ENCODE measurements around the gene AK4.
"Not testable (repeated sequence)": the region's sequence is repeated elsewhere in the genome, so short reads cannot be mapped to it uniquely, and the experiment has no call there.

Gene AK4

GRCh38 chr1:65148178-65148547, at the start of gene AK4:
Gene AK4, plus strand, starts transcription at chr1:65148203. Its CDS starts 205 bp downstream, at chr1:65148408.
- in situ Hi-C loops (cut with MboI; ENCODE audit: low sequenced_read_pairs, unreplicated experiment); DNase-seq (ENCODE audit: low spot score): not testable (repeated sequence)

- no peak for DNase-seq (ENCODE audit: low spot score)
- in situ Hi-C loops (cut with MboI; ENCODE audit: low sequenced_read_pairs, unreplicated experiment) = no loop called here
- no peak for TF ChIP-seq CTCF (IDR thresholded peaks at IDR 0.05; ENCODE audit: borderline replicate concordance, control extremely low read depth, extremely low read depth, insufficient read depth, missing control alignments)
Measured at GRCh38 chr1:65103807-65104206, 44.2 kb upstream of the AK4 start.

GRCh38 chr1:65104854-65105534, 43.0 kb upstream of the AK4 start:
- in situ Hi-C loops (cut with MboI; ENCODE audit: low sequenced_read_pairs, unreplicated experiment) = no loop called here
- no peak for DNase-seq (ENCODE audit: low spot score)
- TF ChIP-seq CTCF (IDR thresholded peaks at IDR 0.05; ENCODE audit: borderline replicate concordance, control extremely low read depth, extremely low read depth, insufficient read depth, missing control alignments) = no peak

GRCh38 chr1:65105596-65105995, 42.4 kb upstream of the AK4 start:
- no peak for DNase-seq (ENCODE audit: low spot score)
- in situ Hi-C loops (cut with MboI; ENCODE audit: low sequenced_read_pairs, unreplicated experiment) = no loop called here
- no peak for TF ChIP-seq CTCF (IDR thresholded peaks at IDR 0.05; ENCODE audit: borderline replicate concordance, control extremely low read depth, extremely low read depth, insufficient read depth, missing control alignments)

GRCh38 chr1:65108025-65108642, 39.9 kb upstream of the AK4 start:
- in situ Hi-C loops (cut with MboI; ENCODE audit: low sequenced_read_pairs, unreplicated experiment) = no loop called here
- TF ChIP-seq CTCF (IDR thresholded peaks at IDR 0.05; ENCODE audit: borderline replicate concordance, control extremely low read depth, extremely low read depth, insufficient read depth, missing control alignments) = no peak
- no peak for DNase-seq (ENCODE audit: low spot score)

- in situ Hi-C loops (cut with MboI; ENCODE audit: low sequenced_read_pairs, unreplicated experiment) = no loop called here
- no peak for TF ChIP-seq CTCF (IDR thresholded peaks at IDR 0.05; ENCODE audit: borderline replicate concordance, control extremely low read depth, extremely low read depth, insufficient read depth, missing control alignments)
- no peak for DNase-seq (ENCODE audit: low spot score)
Measured at GRCh38 chr1:65109487-65109886, 38.5 kb upstream of the AK4 start.

GRCh38 chr1:65112811-65113210, 35.2 kb upstream of the AK4 start:
- TF ChIP-seq CTCF (IDR thresholded peaks at IDR 0.05; ENCODE audit: borderline replicate concordance, control extremely low read depth, extremely low read depth, insufficient read depth, missing control alignments) = no peak
- no peak for DNase-seq (ENCODE audit: low spot score)
- in situ Hi-C loops (cut with MboI; ENCODE audit: low sequenced_read_pairs, unreplicated experiment) = no loop called here
